ENCODE results near the gene FARS2. TPM values are rescaled to one million over a fixed set of nuclear protein-coding genes. Genes with fewer than 3 reads are reported as not detected.

Gene FARS2
- total RNA-seq, 5 donors from 2014 or later (not counting 1 experiment from before 2014, with no cell fraction given) = 17.9 to 24.2 (median 20.3) TPM

GRCh38 chr6:5492356-5492755 is 231.0 kb downstream of the FARS2 start:
- Histone ChIP-seq H3K27ac (ENCODE audit: low read length) (no peak overlapping the region), H3K9me3 (no peaks in the 10 kb centered on the region), H3K27me3 (replicated peaks in 1 of 2; ENCODE audit: control insufficient read depth in 2 of 2, extremely low read depth in 1 of 2, insufficient read depth in 2 of 2, low read length in 1 of 2) (no peaks in the 10 kb centered on the region), H3K4me3 (ENCODE audit: control insufficient read depth in 1 of 2, extremely low read depth in 1 of 2, low read length in 1 of 2) (no peak overlapping the region), H3K4me1 (ENCODE audit: control insufficient read depth in 1 of 2, extremely low read depth in 1 of 2, insufficient read depth in 2 of 2, low read length in 2 of 2) (no peaks in the 10 kb centered on the region), H3K36me3 (ENCODE audit: control insufficient read depth in 2 of 2, extremely low read depth in 1 of 2, insufficient read depth in 1 of 2, low read length in 1 of 2) (peaks cover 0 to 2% of the 10 kb centered on the region in 2 donors)
- ChIA-PET CTCF (interaction anchor here in 1 of 2 donors (0.6 kb wide), 1 partner anchor 12 kb away, joined by 6 read pairs; no protein-coding TSS in a partner anchor), POLR2A (no interaction called here)
- H3K36me3 Mint-ChIP-seq = peaks cover 27% of the 10 kb centered on the region
- no peak overlapping the region for H3K27ac Mint-ChIP-seq
- peaks cover 0 to 5% (median 3%) of the 10 kb centered on the region in 3 donors for H3K4me1 Mint-ChIP-seq
- no peaks in the 10 kb centered on the region for H3K27me3 Mint-ChIP-seq
- DNase-seq = no peak
- no CpG with 5 or more reads among the region's 2 CpGs for WGBS (ENCODE audit: insufficient coverage)
- H3K9me3 Mint-ChIP-seq = no peaks in the 10 kb centered on the region
- H3K4me3 Mint-ChIP-seq = no peak overlapping the region
- ATAC-seq (replicated peaks in 1 of 4) = no peak

- no peak overlapping the region for H3K4me3 Mint-ChIP-seq
- WGBS (ENCODE audit: insufficient coverage) = no CpG with 5 or more reads among the region's 2 CpGs
Observed at GRCh38 chr6:5493806-5494205, 232.5 kb downstream of the FARS2 start.

GRCh38 chr6:5497896-5498578 is 236.7 kb downstream of the FARS2 start:
- H3K27me3 ChIP-seq (replicated peaks in 1 of 2; ENCODE audit: control insufficient read depth in 2 of 2, extremely low read depth in 1 of 2, insufficient read depth in 2 of 2, low read length in 1 of 2) = no peaks in the 10 kb centered on the region
- H3K27ac Mint-ChIP-seq = peak overlapping the region; percentile 44 to 69
- H3K4me3 ChIP-seq (ENCODE audit: control insufficient read depth in 1 of 2, extremely low read depth in 1 of 2, low read length in 1 of 2) = no peak overlapping the region
- CTCF ChIA-PET = interaction anchor here in 1 of 2 donors (0.8 kb wide), 1 partner anchor 9 kb away, joined by 3 read pairs; no protein-coding TSS in a partner anchor
- DNase-seq = no peak
- POLR2A ChIA-PET = interaction anchor here in 1 of 2 donors (0.7 kb wide), 1 partner anchor 27 kb away, joined by 3 read pairs; no protein-coding TSS in a partner anchor
- H3K36me3 ChIP-seq (ENCODE audit: control insufficient read depth in 2 of 2, extremely low read depth in 1 of 2, insufficient read depth in 1 of 2, low read length in 1 of 2) = no peaks in the 10 kb centered on the region
- peaks cover 0 to 3% of the 10 kb centered on the region in 2 experiments for H3K4me1 ChIP-seq (ENCODE audit: control insufficient read depth in 1 of 2, extremely low read depth in 1 of 2, insufficient read depth in 2 of 2, low read length in 2 of 2)
- H3K4me1 Mint-ChIP-seq = peaks cover 29 to 31% (median 29%) of the 10 kb centered on the region in 3 donors
- peaks cover 38% of the 10 kb centered on the region for H3K36me3 Mint-ChIP-seq
- H3K27me3 Mint-ChIP-seq = no peaks in the 10 kb centered on the region
- H3K9me3 ChIP-seq = no peaks in the 10 kb centered on the region
- peak in 1 of 4 experiments; percentile 42 for ATAC-seq (replicated peaks in 1 of 4)
- peak overlapping the region in 2 of 3 donors; percentile 44 to 56 for H3K4me3 Mint-ChIP-seq
- H3K27ac ChIP-seq (ENCODE audit: low read length) = no peak overlapping the region
- H3K9me3 Mint-ChIP-seq = no peaks in the 10 kb centered on the region
- WGBS (ENCODE audit: insufficient coverage) = 90% methylated on average over 5 of the region's 10 CpGs

More at GRCh38 chr6:5493806-5494205, 232.5 kb downstream of the FARS2 start:
- POLR2A ChIA-PET = no interaction called here
- CTCF ChIA-PET = interaction anchor here in 1 of 2 donors (0.6 kb wide), 2 partner anchors 39 to 129 kb away, joined by 3 read pairs; no protein-coding TSS in a partner anchor
- Mint-ChIP-seq H3K27me3 (no peaks in the 10 kb centered on the region), H3K27ac (no peak overlapping the region), H3K36me3 (peaks cover 27% of the 10 kb centered on the region), H3K4me1 (peaks cover 10 to 13% (median 11%) of the 10 kb centered on the region in 3 donors), H3K9me3 (no peaks in the 10 kb centered on the region)
- Histone ChIP-seq H3K4me1 (ENCODE audit: control insufficient read depth in 1 of 2, extremely low read depth in 1 of 2, insufficient read depth in 2 of 2, low read length in 2 of 2) (no peaks in the 10 kb centered on the region), H3K27me3 (replicated peaks in 1 of 2; ENCODE audit: control insufficient read depth in 2 of 2, extremely low read depth in 1 of 2, insufficient read depth in 2 of 2, low read length in 1 of 2) (no peaks in the 10 kb centered on the region), H3K27ac (ENCODE audit: low read length) (no peak overlapping the region), H3K4me3 (ENCODE audit: control insufficient read depth in 1 of 2, extremely low read depth in 1 of 2, low read length in 1 of 2) (no peak overlapping the region), H3K36me3 (ENCODE audit: control insufficient read depth in 2 of 2, extremely low read depth in 1 of 2, insufficient read depth in 1 of 2, low read length in 1 of 2) (no peaks in the 10 kb centered on the region), H3K9me3 (no peaks in the 10 kb centered on the region)
- ATAC-seq (replicated peaks in 1 of 4) = no peak
- no peak for DNase-seq

- DNase-seq (no peak), ATAC-seq (replicated peaks in 1 of 4) (no peak)
- H3K27me3 Mint-ChIP-seq = no peaks in the 10 kb centered on the region
- no CpG with 5 or more reads among the region's 1 CpG for WGBS (ENCODE audit: insufficient coverage)
- H3K36me3 Mint-ChIP-seq = peaks cover 38% of the 10 kb centered on the region
- H3K4me1 ChIP-seq (ENCODE audit: control insufficient read depth in 1 of 2, extremely low read depth in 1 of 2, insufficient read depth in 2 of 2, low read length in 2 of 2) = peaks cover 0 to 3% of the 10 kb centered on the region in 2 experiments
- no peak overlapping the region for H3K27ac ChIP-seq (ENCODE audit: low read length)
- no peaks in the 10 kb centered on the region for H3K36me3 ChIP-seq (ENCODE audit: control insufficient read depth in 2 of 2, extremely low read depth in 1 of 2, insufficient read depth in 1 of 2, low read length in 1 of 2)
- no peak overlapping the region for H3K4me3 ChIP-seq (ENCODE audit: control insufficient read depth in 1 of 2, extremely low read depth in 1 of 2, low read length in 1 of 2)
- peak overlapping the region; percentile 44 to 69 for H3K27ac Mint-ChIP-seq
- H3K4me1 Mint-ChIP-seq = peaks cover 29 to 31% (median 29%) of the 10 kb centered on the region in 3 donors
- CTCF ChIA-PET = interaction anchor here in 1 of 2 donors (0.6 to 0.8 kb wide), 2 partner anchors 9 to 22 kb away, joined by 3 read pairs; no protein-coding TSS in a partner anchor
- no peaks in the 10 kb centered on the region for H3K27me3 ChIP-seq (replicated peaks in 1 of 2; ENCODE audit: control insufficient read depth in 2 of 2, extremely low read depth in 1 of 2, insufficient read depth in 2 of 2, low read length in 1 of 2)
- POLR2A ChIA-PET = interaction anchor here in 1 of 2 donors (0.7 kb wide), 1 partner anchor 27 kb away, joined by 3 read pairs; no protein-coding TSS in a partner anchor
- H3K9me3 ChIP-seq = no peaks in the 10 kb centered on the region
- H3K4me3 Mint-ChIP-seq = peak overlapping the region in 2 of 3 donors; percentile 44 to 56
- no peaks in the 10 kb centered on the region for H3K9me3 Mint-ChIP-seq
Observed at GRCh38 chr6:5498579-5498899, 237.2 kb downstream of the FARS2 start.

- H3K27ac ChIP-seq (ENCODE audit: low read length) = no peak overlapping the region
- Mint-ChIP-seq H3K36me3 (peaks cover 38% of the 10 kb centered on the region), H3K9me3 (no peaks in the 10 kb centered on the region), H3K4me3 (no peak overlapping the region), H3K4me1 (peaks cover 27 to 31% (median 31%) of the 10 kb centered on the region in 3 donors), H3K27me3 (no peaks in the 10 kb centered on the region), H3K27ac (peak overlapping the region; percentile 18 to 74)
- no peaks in the 10 kb centered on the region for H3K9me3 ChIP-seq
- ChIA-PET POLR2A (no interaction called here), CTCF (no interaction called here)
- ATAC-seq (replicated peaks in 1 of 4) = no peak
- 90% methylated on average over 2 of the region's 6 CpGs for WGBS (ENCODE audit: insufficient coverage)
- H3K4me3 ChIP-seq (ENCODE audit: control insufficient read depth in 1 of 2, extremely low read depth in 1 of 2, low read length in 1 of 2) = no peak overlapping the region
- DNase-seq = no peak
- peaks cover 0 to 3% of the 10 kb centered on the region in 2 experiments for H3K4me1 ChIP-seq (ENCODE audit: control insufficient read depth in 1 of 2, extremely low read depth in 1 of 2, insufficient read depth in 2 of 2, low read length in 2 of 2)
- H3K27me3 ChIP-seq (replicated peaks in 1 of 2; ENCODE audit: control insufficient read depth in 2 of 2, extremely low read depth in 1 of 2, insufficient read depth in 2 of 2, low read length in 1 of 2) = no peaks in the 10 kb centered on the region
- no peaks in the 10 kb centered on the region for H3K36me3 ChIP-seq (ENCODE audit: control insufficient read depth in 2 of 2, extremely low read depth in 1 of 2, insufficient read depth in 1 of 2, low read length in 1 of 2)
Observed at GRCh38 chr6:5499644-5500306, 238.5 kb downstream of the FARS2 start.

GRCh38 chr6:5501837-5502236 is 240.5 kb downstream of the FARS2 start:
- H3K4me3 Mint-ChIP-seq = no peak overlapping the region
- peaks cover 42 to 47% (median 42%) of the 10 kb centered on the region in 3 donors for H3K4me1 Mint-ChIP-seq
- POLR2A ChIA-PET = no interaction called here
- Histone ChIP-seq H3K27ac (ENCODE audit: low read length) (no peak overlapping the region), H3K36me3 (ENCODE audit: control insufficient read depth in 2 of 2, extremely low read depth in 1 of 2, insufficient read depth in 1 of 2, low read length in 1 of 2) (no peaks in the 10 kb centered on the region), H3K4me1 (ENCODE audit: control insufficient read depth in 1 of 2, extremely low read depth in 1 of 2, insufficient read depth in 2 of 2, low read length in 2 of 2) (peaks cover 11 to 13% of the 10 kb centered on the region in 2 experiments), H3K4me3 (ENCODE audit: control insufficient read depth in 1 of 2, extremely low read depth in 1 of 2, low read length in 1 of 2) (no peak overlapping the region), H3K9me3 (no peaks in the 10 kb centered on the region), H3K27me3 (replicated peaks in 1 of 2; ENCODE audit: control insufficient read depth in 2 of 2, extremely low read depth in 1 of 2, insufficient read depth in 2 of 2, low read length in 1 of 2) (no peaks in the 10 kb centered on the region)
- no peaks in the 10 kb centered on the region for H3K27me3 Mint-ChIP-seq
- no peak for DNase-seq
- peaks cover 38% of the 10 kb centered on the region for H3K36me3 Mint-ChIP-seq
- no peak overlapping the region for H3K27ac Mint-ChIP-seq
- no peaks in the 10 kb centered on the region for H3K9me3 Mint-ChIP-seq
- 100% methylated on average over 3 of the region's 3 CpGs for WGBS (ENCODE audit: insufficient coverage)
- CTCF ChIA-PET = no interaction called here
- no peak for ATAC-seq (replicated peaks in 1 of 4)
